ENCODE data around the gene KDM8.

GRCh38 chr16:27208081-27208680 is 4.9 kb downstream of the KDM8 start:
- TF ChIP-seq NFE2L1 (CRISPR knock-in tag; IDR thresholded peaks at IDR 0.05) (no peak), USF2 (CRISPR knock-in tag; IDR thresholded peaks at IDR 0.05) (no peak), MXD4 (CRISPR knock-in tag; IDR thresholded peaks at IDR 0.05; ENCODE audit: borderline replicate concordance) (no peak), ZNF416 (CRISPR knock-in tag; IDR thresholded peaks at IDR 0.05) (no peak), ZNF263 (CRISPR knock-in tag; IDR thresholded peaks at IDR 0.05; ENCODE audit: low read depth) (no peak), NFYB (CRISPR knock-in tag; conservative IDR thresholded peaks at IDR 0.05; ENCODE audit: low read depth) (no peak), ZNF232 (CRISPR knock-in tag; IDR thresholded peaks at IDR 0.05) (no peak)
- TF ChIP-seq, protein P1, sequence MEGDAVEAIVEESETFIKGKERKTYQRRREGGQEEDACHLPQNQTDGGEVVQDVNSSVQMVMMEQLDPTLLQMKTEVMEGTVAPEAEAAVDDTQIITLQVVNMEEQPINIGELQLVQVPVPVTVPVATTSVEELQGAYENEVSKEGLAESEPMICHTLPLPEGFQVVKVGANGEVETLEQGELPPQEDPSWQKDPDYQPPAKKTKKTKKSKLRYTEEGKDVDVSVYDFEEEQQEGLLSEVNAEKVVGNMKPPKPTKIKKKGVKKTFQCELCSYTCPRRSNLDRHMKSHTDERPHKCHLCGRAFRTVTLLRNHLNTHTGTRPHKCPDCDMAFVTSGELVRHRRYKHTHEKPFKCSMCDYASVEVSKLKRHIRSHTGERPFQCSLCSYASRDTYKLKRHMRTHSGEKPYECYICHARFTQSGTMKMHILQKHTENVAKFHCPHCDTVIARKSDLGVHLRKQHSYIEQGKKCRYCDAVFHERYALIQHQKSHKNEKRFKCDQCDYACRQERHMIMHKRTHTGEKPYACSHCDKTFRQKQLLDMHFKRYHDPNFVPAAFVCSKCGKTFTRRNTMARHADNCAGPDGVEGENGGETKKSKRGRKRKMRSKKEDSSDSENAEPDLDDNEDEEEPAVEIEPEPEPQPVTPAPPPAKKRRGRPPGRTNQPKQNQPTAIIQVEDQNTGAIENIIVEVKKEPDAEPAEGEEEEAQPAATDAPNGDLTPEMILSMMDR (IDR thresholded peaks at IDR 0.05): no peak
